HL-60 (cell line): ENCODE data around the gene ITGA6.

Source experiments
- DNase-seq, 2 experiments: peaks; one replicate each; pipeline ENCODE4 v3.0.0-alpha.2; 2010 to 2020; ENCODE audit warnings: low read depth in 1 of 2, low spot score in 1 of 2
- H3K27ac ChIP-seq: fragments of 250-450 bp; sonication (Bioruptor Pico); replicated peaks from 2 replicates; pipeline ENCODE4 v1.5.1; 2020; ENCODE audit warnings: mild to moderate bottlenecking, moderate library complexity
- H3K27me3 ChIP-seq: fragments of 250-450 bp; sonication (Bioruptor Pico); 2 replicates; pipeline ENCODE4 v1.5.1; 2021; ENCODE audit warnings: mild to moderate bottlenecking, moderate library complexity; ENCODE audit not compliant: insufficient read depth, poor library complexity, severe bottlenecking
- H3K4me3 ChIP-seq: replicated peaks from 2 replicates; pipeline ENCODE4 v1.5.1; 2011; ENCODE audit warnings: mild to moderate bottlenecking, control low read depth, low read length; ENCODE audit not compliant: insufficient read depth
- CTCF ChIP-seq: IDR thresholded peaks from one replicate; pipeline ENCODE4 v1.5.1; 2011; ENCODE audit warnings: low read length, control low read depth, inconsistent platforms; ENCODE audit not compliant: insufficient read depth
- GABPA ChIP-seq: IDR thresholded peaks from 2 replicates; pipeline ENCODE4 v1.6.1; 2012; ENCODE audit warnings: low read depth
- POLR2AphosphoS5 ChIP-seq: IDR thresholded peaks from 2 replicates; pipeline ENCODE4 v1.6.1; 2012; ENCODE audit warnings: low read depth
- REST ChIP-seq: IDR thresholded peaks from 2 replicates; pipeline ENCODE4 v1.6.1; 2012; ENCODE audit warnings: low read depth; ENCODE audit not compliant: insufficient replicate concordance
- SPI1 ChIP-seq: IDR thresholded peaks from 2 replicates; pipeline ENCODE4 v1.6.1; 2012; ENCODE audit warnings: low read depth, mild to moderate bottlenecking, borderline replicate concordance

ITGA6 gene

GRCh38 chr2:172539767-172540166 is 112.4 kb downstream of the ITGA6 start:
- TF ChIP-seq GABPA (no peak), POLR2AphosphoS5 (no peak), SPI1 (no peak), REST (no peak), CTCF (no peak)
- no peak for DNase-seq
- H3K4me3 ChIP-seq: no peak overlapping the region
- H3K27me3 ChIP-seq: no peaks in the 10 kb centered on the region
- no peak overlapping the region for H3K27ac ChIP-seq

- no peak overlapping the region for H3K4me3 ChIP-seq
- no peaks in the 10 kb centered on the region for H3K27me3 ChIP-seq
- H3K27ac ChIP-seq: no peak overlapping the region
- DNase-seq: no peak
- TF ChIP-seq SPI1 (no peak), CTCF (no peak), REST (no peak), GABPA (no peak), POLR2AphosphoS5 (no peak)
Measured at GRCh38 chr2:172540421-172540820, 113.0 kb downstream of the ITGA6 start.

- no peak for DNase-seq
- H3K4me3 ChIP-seq: no peak overlapping the region
- no peaks in the 10 kb centered on the region for H3K27me3 ChIP-seq
- no peak for TF ChIP-seq SPI1
- TF ChIP-seq CTCF: no peak
- no peak for TF ChIP-seq POLR2AphosphoS5
- no peak for TF ChIP-seq REST
- TF ChIP-seq GABPA: no peak
- no peak overlapping the region for H3K27ac ChIP-seq
Measured at GRCh38 chr2:172545408-172546075, 118.2 kb downstream of the ITGA6 start.
